ENCODE data around the gene NHLRC3. TPM values are rescaled to one million over a fixed set of nuclear protein-coding genes. Genes with fewer than 3 reads are reported as not detected.
"Not testable (repeated sequence)": the region's sequence is repeated elsewhere in the genome, so short reads cannot be mapped to it uniquely, and the experiment has no call there.

Gene NHLRC3, protein sequence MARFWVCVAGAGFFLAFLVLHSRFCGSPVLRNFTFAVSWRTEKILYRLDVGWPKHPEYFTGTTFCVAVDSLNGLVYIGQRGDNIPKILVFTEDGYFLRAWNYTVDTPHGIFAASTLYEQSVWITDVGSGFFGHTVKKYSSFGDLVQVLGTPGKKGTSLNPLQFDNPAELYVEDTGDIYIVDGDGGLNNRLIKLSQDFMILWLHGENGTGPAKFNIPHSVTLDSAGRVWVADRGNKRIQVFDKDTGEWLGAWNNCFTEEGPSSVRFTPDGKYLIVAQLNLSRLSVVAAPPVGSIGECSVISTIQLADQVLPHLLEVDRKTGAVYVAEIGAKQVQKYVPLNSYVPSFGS
- total RNA-seq (2014; rRNA removed; shearing (Covaris generic); ENCODE audit: low replicate concordance) = 11.9 and 17.1 TPM in 2 replicates

GRCh38 chr13:39037880-39038568 lies at the start of gene NHLRC3, which contains the start of gene PROSER1:
NHLRC3 (plus strand) TSS chr13:39038456; CDS start chr13:39038640, 184 bp downstream.
PROSER1 (minus strand) TSS chr13:39038089; CDS start chr13:39037242, 847 bp downstream.
- in situ Hi-C loops (cut with HindIII; ENCODE audit: low pct_unique_long_range_greater_than_20kb, low sequenced_read_pairs) = no loop called here
- peak; percentile 95 for DNase-seq (ENCODE audit: low read depth)

- no peak for DNase-seq (ENCODE audit: low read depth)
- in situ Hi-C loops (cut with HindIII; ENCODE audit: low pct_unique_long_range_greater_than_20kb, low sequenced_read_pairs) = no loop called here
These were observed 47.6 kb upstream of the NHLRC3 start, which contains the start of gene STOML3 for GRCh38 chr13:38990693-38991092. STOML3 (minus strand) TSS chr13:38990831; CDS start chr13:38990721, 110 bp downstream.

GRCh38 chr13:38993381-38993780 lies 44.9 kb upstream of the NHLRC3 start:
- DNase-seq (ENCODE audit: low read depth) = no peak
- in situ Hi-C loops (cut with HindIII; ENCODE audit: low pct_unique_long_range_greater_than_20kb, low sequenced_read_pairs) = no loop called here

DNA sequence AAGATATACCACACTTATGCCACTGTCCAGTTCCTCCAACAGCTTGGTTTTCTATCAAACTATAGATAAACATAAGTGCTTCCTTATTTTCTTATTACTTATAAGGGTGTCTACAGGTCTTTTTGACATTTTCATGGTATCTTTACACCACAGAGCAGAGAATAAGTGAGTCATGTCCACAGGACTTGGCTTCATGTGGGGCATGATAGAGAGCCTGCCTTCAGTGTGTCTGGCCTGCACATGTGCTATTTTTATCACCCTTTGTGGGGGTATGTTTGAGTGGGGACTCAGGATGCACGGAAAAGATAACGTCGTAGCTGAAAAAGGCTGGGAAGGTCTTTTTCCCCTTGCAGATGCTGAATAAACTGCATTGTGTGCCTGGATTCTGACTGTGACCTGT lies 39.5 kb upstream of the NHLRC3 start:
- no peak for DNase-seq (ENCODE audit: low read depth)
- in situ Hi-C loops (cut with HindIII; ENCODE audit: low pct_unique_long_range_greater_than_20kb, low sequenced_read_pairs) = no loop called here

- in situ Hi-C loops (cut with HindIII; ENCODE audit: low pct_unique_long_range_greater_than_20kb, low sequenced_read_pairs) = not testable (repeated sequence)
These were observed 31.7 kb upstream of the NHLRC3 start for GRCh38 chr13:39006371-39007111.

DNA sequence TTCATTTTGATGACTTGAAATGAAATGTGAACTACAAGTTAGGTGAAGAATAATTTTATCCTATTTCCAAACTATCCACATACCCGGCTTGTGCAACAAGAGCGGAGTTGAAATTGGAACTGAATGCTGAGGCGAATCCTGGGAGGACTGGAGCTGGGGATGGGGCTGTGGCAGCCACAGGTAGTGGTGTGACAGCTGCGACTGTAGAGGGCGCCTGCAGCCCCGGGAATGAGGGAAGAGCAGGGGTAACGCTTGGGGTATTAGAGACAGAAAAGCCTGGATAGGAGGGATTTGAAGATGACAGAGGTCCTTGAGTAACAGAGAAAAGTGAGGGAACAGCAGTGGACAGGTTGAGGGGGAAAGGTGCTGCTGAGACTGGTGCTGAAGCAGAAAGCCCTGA lies 25.6 kb upstream of the NHLRC3 start:
- in situ Hi-C loops (cut with HindIII; ENCODE audit: low pct_unique_long_range_greater_than_20kb, low sequenced_read_pairs) = no loop called here

More at GRCh38 chr13:39006371-39007111, 31.7 kb upstream of the NHLRC3 start:
- not testable (repeated sequence) for DNase-seq (ENCODE audit: low read depth)

GRCh38 chr13:39013462-39013861 lies 24.8 kb upstream of the NHLRC3 start:
- no peak for DNase-seq (ENCODE audit: low read depth)
- in situ Hi-C loops (cut with HindIII; ENCODE audit: low pct_unique_long_range_greater_than_20kb, low sequenced_read_pairs) = no loop called here

More for the DNA sequence above, 25.6 kb upstream of the NHLRC3 start:
- no peak for DNase-seq (ENCODE audit: low read depth)

DNA sequence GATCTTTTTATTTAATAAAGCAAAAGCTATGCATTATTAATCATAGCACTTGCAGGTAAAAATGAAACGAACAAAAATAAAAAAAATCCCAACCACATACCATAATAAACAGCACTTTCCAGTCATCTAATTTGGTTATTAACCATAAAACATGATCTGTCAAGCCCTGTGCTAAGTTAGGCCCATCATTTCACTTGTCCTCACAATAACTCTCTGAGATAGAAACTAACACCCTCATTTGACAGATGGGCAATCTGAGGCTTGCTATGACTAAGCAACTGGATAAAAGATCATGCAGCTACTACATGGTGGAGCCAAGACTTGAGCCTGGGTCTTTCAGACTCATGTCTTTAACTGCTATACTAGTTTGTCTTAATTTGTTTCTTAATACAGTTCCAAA lies 22.2 kb upstream of the NHLRC3 start:
- DNase-seq (ENCODE audit: low read depth) = no peak
- in situ Hi-C loops (cut with HindIII; ENCODE audit: low pct_unique_long_range_greater_than_20kb, low sequenced_read_pairs) = no loop called here

- in situ Hi-C loops (cut with HindIII; ENCODE audit: low pct_unique_long_range_greater_than_20kb, low sequenced_read_pairs) = no loop called here
- peak; percentile 9 for DNase-seq (ENCODE audit: low read depth)
These were observed 21.5 kb upstream of the NHLRC3 start for GRCh38 chr13:39016787-39017186.

DNA sequence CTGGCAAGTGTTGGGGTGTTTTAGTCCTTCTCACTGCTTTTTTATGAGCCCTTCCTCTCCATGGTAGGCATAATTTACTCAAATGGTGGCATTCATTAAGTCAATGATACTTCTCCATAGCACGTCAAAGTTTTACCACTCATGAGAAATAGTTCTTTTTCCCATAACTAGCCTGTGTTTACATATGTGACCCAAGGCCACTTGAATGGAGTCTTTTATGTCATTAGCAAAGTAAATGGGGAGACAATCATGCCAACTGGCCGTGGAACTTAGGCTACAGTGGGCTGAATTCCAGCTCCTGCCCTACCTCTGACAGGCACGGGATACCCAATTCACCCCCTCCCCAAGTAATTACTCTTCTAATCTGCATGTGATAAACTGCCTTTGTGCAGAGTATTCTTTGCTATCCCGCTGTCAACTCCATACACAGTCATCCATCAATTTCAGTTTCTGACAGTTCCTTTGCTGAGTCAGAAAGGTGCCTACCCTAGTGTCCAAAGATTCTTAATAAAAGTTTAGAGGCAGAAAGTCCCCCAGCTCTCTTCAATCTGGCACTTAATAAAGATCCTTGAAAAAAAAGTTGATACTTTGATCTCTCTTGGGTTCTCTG lies 17.3 kb upstream of the NHLRC3 start:
- in situ Hi-C loops (cut with HindIII; ENCODE audit: low pct_unique_long_range_greater_than_20kb, low sequenced_read_pairs) = no loop called here
- DNase-seq (ENCODE audit: low read depth) = no peak

DNA sequence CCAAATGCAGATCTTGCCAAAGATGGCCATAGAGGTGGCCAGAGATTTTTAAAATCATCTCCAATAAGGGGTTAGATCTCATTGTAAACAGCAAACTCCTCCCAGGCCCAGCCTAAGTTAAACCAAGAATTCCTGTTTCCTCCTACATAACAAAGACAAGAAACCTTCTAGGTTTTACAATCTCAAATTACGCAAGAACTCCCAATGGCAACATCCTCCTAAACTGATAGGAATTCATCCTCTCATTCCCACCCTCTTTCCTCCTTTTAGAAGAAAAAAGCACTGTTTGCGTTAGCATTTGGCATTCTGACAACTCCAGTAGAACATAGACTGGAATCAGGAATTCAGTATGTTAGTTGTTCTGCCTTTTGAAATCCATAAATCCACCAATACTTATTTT lies 14.9 kb upstream of the NHLRC3 start:
- DNase-seq (ENCODE audit: low read depth) = no peak
- in situ Hi-C loops (cut with HindIII; ENCODE audit: low pct_unique_long_range_greater_than_20kb, low sequenced_read_pairs) = no loop called here

- no peak for DNase-seq (ENCODE audit: low read depth)
- in situ Hi-C loops (cut with HindIII; ENCODE audit: low pct_unique_long_range_greater_than_20kb, low sequenced_read_pairs) = no loop called here
These were observed 14.5 kb upstream of the NHLRC3 start for GRCh38 chr13:39023761-39024160.

DNA sequence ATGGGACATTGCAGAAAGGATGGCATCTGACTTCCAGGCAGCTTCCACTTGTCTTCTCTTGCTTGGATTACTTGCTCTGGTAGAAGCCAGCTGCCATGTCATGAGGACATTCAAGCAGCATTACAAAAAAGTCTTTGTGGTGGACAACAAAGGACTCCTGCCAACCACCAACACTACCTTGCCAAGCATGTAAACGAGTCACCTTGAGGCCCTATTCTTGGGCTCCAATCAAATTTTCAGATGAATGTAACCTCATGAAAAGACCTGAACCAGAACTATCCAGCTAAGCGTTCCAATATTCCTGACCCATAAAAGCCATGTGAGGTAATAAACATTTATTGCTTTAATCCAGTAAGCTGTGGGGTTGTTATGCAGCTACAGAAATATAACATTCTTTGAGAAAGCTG lies 12.8 kb upstream of the NHLRC3 start:
- DNase-seq (ENCODE audit: low read depth) = no peak
- in situ Hi-C loops (cut with HindIII; ENCODE audit: low pct_unique_long_range_greater_than_20kb, low sequenced_read_pairs) = no loop called here

GRCh38 chr13:39032150-39032549 lies 6.1 kb upstream of the NHLRC3 start:
- no peak for DNase-seq (ENCODE audit: low read depth)
- in situ Hi-C loops (cut with HindIII; ENCODE audit: low pct_unique_long_range_greater_than_20kb, low sequenced_read_pairs) = no loop called here

- in situ Hi-C loops (cut with HindIII; ENCODE audit: low pct_unique_long_range_greater_than_20kb, low sequenced_read_pairs) = no loop called here
- DNase-seq (ENCODE audit: low read depth) = no peak
These were observed 4.2 kb upstream of the NHLRC3 start for GRCh38 chr13:39034085-39034484.

GRCh38 chr13:39035204-39035603 lies 3.1 kb upstream of the NHLRC3 start:
- DNase-seq (ENCODE audit: low read depth) = no peak
- in situ Hi-C loops (cut with HindIII; ENCODE audit: low pct_unique_long_range_greater_than_20kb, low sequenced_read_pairs) = no loop called here

GRCh38 chr13:39035799-39036198 lies 2.5 kb upstream of the NHLRC3 start:
- no peak for DNase-seq (ENCODE audit: low read depth)
- in situ Hi-C loops (cut with HindIII; ENCODE audit: low pct_unique_long_range_greater_than_20kb, low sequenced_read_pairs) = no loop called here

DNA sequence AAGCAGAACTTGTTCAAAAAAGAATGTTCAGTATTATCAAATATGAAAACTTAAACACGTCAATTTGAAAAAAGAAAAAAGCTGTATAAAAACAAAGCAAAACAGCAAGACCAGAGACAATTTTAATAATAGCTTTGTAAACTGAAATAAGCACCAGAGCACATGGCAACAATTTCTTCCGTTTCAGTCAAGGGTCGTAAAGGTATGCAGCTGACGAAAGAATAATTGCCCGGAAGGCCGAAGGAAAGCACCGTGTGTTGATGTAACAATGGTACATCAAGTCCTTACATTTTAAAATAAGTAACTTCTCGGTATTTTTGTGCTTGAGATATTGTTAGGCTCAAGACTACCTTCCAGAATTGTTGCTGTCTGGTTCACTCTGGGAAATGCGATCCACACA lies 2.0 kb upstream of the NHLRC3 start:
- in situ Hi-C loops (cut with HindIII; ENCODE audit: low pct_unique_long_range_greater_than_20kb, low sequenced_read_pairs) = no loop called here
- DNase-seq (ENCODE audit: low read depth) = no peak

All from Caki2 (cell line).